AG04450 (cell line): ENCODE measurements around the gene RAB38. TPM values are rescaled to one million over a fixed set of nuclear protein-coding genes. Genes with fewer than 3 reads are reported as not detected.

Source experiments
- CTCF ChIA-PET: fragments of 300-600, 350-600 bp; formaldehyde crosslinking; extraction: SDS; loops from one replicate; lab custom pipeline; 2022; ENCODE audit warnings: antibody characterized with exemption, inconsistent platforms; lab: Charles Lee
- POLR2A ChIA-PET: fragments of 350-600 bp; formaldehyde crosslinking; extraction: SDS; loops from one replicate; lab custom pipeline; 2021; ENCODE audit warnings: antibody characterized with exemption, inconsistent platforms; lab: Yijun Ruan, JAX
- DNase-seq: peaks from one replicate; pipeline ENCODE4 v3.0.0-alpha.2; 2011; ENCODE audit warnings: low read depth, low spot score
- H3K27ac ChIP-seq: one replicate; pipeline ENCODE4 v1.5.1; 2012; ENCODE audit warnings: low read depth, low read length, control low read depth
- H3K27me3 ChIP-seq: one replicate; pipeline ENCODE4 v1.6.0; 2012; ENCODE audit warnings: low read length; ENCODE audit not compliant: control insufficient read depth, insufficient read depth
- H3K4me3 ChIP-seq: 2 replicates; pipeline ENCODE4 v1.5.1; 2011; ENCODE audit warnings: mild to moderate bottlenecking, low read depth, low read length, control low read depth
- H3K9me3 ChIP-seq: 2 replicates; pipeline ENCODE4 v1.5.1; 2012; ENCODE audit warnings: low read length; ENCODE audit not compliant: control insufficient read depth, insufficient read depth
- polyA plus RNA-seq: library from polyadenylated mRNA; depleted of rRNA; stranded (reverse); fragments of >200 nt; gene quantifications from 2 replicates; pipeline ENCODE4 v1.2.3, GENCODE V29; 2011
- TF ChIP-seq, protein P1 (sequence below): IDR thresholded peaks from 2 replicates; pipeline ENCODE4 v1.5.1; 2011; ENCODE audit warnings: low read depth, low read length, control low read depth, inconsistent platforms

The RAB38 gene
- polyA plus RNA-seq, 1 experiment: 7.2 TPM

DNA sequence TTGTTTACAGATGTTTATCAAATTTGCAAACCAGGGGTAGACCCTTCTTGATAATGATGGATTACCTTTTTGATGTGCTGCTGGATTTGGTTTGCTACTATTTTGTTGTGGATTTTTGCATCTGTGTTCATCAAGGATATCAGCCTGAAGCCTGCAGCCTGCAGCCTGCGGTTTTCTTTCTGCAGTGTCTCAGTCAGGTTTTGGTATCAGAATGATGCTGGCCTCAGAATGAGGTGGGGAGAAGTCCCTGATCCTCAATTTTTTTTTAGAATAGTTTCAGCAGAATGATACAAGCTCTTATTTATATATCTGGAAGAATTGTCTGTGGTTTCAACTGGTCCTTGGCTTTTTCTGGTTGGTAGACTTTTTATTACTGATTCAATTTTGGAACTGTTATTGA, 19.7 kb upstream of the RAB38 start:
- H3K27me3 ChIP-seq: no peaks in the 10 kb centered on the region
- no peaks in the 10 kb centered on the region for H3K9me3 ChIP-seq
- no peak overlapping the region for H3K4me3 ChIP-seq
- ChIA-PET CTCF (no interaction called here), POLR2A (no interaction called here)
- H3K27ac ChIP-seq: no peak overlapping the region
- no peak for DNase-seq
- TF ChIP-seq, protein P1, sequence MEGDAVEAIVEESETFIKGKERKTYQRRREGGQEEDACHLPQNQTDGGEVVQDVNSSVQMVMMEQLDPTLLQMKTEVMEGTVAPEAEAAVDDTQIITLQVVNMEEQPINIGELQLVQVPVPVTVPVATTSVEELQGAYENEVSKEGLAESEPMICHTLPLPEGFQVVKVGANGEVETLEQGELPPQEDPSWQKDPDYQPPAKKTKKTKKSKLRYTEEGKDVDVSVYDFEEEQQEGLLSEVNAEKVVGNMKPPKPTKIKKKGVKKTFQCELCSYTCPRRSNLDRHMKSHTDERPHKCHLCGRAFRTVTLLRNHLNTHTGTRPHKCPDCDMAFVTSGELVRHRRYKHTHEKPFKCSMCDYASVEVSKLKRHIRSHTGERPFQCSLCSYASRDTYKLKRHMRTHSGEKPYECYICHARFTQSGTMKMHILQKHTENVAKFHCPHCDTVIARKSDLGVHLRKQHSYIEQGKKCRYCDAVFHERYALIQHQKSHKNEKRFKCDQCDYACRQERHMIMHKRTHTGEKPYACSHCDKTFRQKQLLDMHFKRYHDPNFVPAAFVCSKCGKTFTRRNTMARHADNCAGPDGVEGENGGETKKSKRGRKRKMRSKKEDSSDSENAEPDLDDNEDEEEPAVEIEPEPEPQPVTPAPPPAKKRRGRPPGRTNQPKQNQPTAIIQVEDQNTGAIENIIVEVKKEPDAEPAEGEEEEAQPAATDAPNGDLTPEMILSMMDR: no peak

DNA sequence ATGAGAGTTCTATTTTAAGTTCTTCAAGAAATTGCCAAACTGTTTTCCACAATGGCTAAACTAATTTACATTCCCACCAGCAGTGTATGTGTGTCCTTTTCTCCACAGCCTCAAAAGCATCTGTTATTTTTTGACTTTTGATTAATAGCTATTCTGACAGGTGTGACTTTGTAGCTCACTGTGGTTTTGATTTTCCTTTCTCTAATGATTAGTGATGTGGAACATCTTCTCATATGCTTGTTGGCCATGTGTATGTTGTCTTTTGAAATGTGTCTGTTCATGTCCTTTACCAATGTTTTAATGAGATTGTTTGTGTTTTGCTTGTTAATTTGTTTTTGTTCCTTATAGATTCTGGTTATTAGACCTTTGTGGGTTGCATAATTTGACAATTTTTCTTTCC, 18.0 kb upstream of the RAB38 start:
- ChIA-PET POLR2A (no interaction called here), CTCF (no interaction called here)
- H3K27me3 ChIP-seq: no peaks in the 10 kb centered on the region

DNA sequence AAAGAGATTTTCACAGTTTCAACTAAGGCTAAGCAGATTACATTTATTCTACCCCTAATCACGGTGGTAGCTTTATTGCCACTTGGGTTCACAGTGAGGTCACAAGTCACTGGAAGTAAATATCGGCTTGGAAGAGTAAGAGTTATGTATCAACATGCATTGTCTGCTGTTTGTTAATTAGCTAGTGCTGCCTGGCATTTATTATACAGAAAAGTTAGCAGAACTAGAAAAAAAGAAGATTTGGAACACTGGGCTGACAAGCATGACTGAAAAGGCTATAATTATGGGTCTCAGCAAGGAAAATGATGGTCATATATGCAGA, 13.7 kb upstream of the RAB38 start:
- H3K4me3 ChIP-seq: no peak overlapping the region
- H3K27me3 ChIP-seq: no peaks in the 10 kb centered on the region
- POLR2A ChIA-PET: no interaction called here
- DNase-seq: no peak
- CTCF ChIA-PET: no interaction called here
- H3K27ac ChIP-seq: no peak overlapping the region
- TF ChIP-seq, protein P1: no peak
- H3K9me3 ChIP-seq: no peaks in the 10 kb centered on the region

More for the DNA sequence above, 18.0 kb upstream of the RAB38 start:
- TF ChIP-seq, protein P1: no peak
- no peak for DNase-seq
- Histone ChIP-seq H3K9me3 (no peaks in the 10 kb centered on the region), H3K4me3 (no peak overlapping the region), H3K27ac (no peak overlapping the region)

DNA sequence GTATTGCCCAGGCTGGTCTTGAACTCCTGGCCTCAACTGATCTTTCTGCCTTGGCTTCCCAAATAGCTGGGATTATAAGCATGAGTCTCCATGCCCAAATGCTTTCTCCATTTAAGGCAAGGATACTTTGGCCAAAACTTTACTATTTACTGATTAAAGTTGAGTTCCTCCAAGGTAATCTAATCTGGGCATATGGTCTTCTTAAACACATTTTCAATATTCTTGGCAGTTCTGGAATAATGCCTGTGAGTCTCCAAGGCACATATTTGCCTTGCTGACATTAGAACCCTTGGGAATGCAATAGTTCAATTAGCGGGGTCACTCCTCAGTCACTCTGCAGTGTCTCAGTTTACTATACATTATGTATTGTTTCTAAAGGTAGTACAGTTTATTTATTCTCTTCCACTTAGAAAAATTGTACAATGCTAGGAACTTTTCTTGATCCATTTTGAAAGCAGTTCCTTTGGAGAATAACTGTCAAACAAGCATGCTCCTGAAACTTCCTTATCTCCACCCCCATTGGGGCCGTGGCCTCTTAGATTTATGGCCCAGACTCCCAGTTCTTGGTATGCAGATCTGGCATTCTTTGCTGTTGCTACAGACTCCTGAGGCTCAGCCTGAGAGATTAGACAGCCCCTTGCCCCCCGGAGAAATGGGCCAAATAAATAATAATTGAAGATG, 13.1 kb upstream of the RAB38 start:
- POLR2A ChIA-PET: no interaction called here
- Histone ChIP-seq H3K27me3 (no peaks in the 10 kb centered on the region), H3K9me3 (no peaks in the 10 kb centered on the region), H3K4me3 (no peak overlapping the region), H3K27ac (no peak overlapping the region)
- CTCF ChIA-PET: no interaction called here
- TF ChIP-seq, protein P1: no peak
- DNase-seq: no peak

DNA sequence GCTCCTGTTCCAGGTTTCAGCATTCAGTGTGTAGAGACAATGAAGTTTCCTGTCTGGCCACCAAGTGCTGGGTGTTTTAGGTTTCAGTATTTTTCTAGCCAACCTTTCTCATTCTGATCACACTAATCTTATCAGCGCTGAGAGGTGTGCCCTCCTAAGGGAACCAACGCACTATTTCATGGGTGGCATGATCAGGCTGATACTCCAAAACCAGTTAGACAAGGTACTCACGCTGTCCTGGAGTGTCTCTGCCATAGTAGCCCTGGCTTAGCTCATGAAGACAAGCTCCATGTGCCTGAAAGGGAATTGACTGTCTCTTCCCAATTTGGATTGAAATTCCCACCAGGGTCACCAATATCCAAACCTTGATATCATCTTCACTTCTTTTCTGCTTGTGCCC, 8.0 kb upstream of the RAB38 start:
- POLR2A ChIA-PET: no interaction called here
- peaks cover 2% of the 10 kb centered on the region for H3K27me3 ChIP-seq

More for the DNA sequence above, 8.0 kb upstream of the RAB38 start:
- no peak overlapping the region for H3K4me3 ChIP-seq
- CTCF ChIA-PET: interaction anchor here (1.0 kb wide), 1 partner anchor 370 kb away, joined by 4 read pairs; no protein-coding TSS in a partner anchor
- no peak overlapping the region for H3K27ac ChIP-seq
- no peak for DNase-seq
- TF ChIP-seq, protein P1: no peak
- H3K9me3 ChIP-seq: no peaks in the 10 kb centered on the region
